HepG2 (cell line): ENCODE results near the gene NSD2. TPM values are rescaled to one million over a fixed set of nuclear protein-coding genes. Genes with fewer than 3 reads are reported as not detected.

Experiments used
- ARNT2 ChIP-seq: sonication (generic); formaldehyde crosslinking; IDR thresholded peaks from 2 replicates; pipeline ENCODE4 v1.8.0; 2022; ENCODE audit warnings: mild to moderate bottlenecking, low read depth, missing genetic modification reagents, moderate library complexity
- ATRX ChIP-seq: sonication (generic); formaldehyde crosslinking; IDR thresholded peaks from 2 replicates; pipeline ENCODE4 v1.4.0; 2020; ENCODE audit warnings: missing genetic modification reagents, borderline replicate concordance
- ELF4 ChIP-seq: sonication (generic); formaldehyde crosslinking; IDR thresholded peaks from 2 replicates; pipeline ENCODE4 v1.5.0; 2020; ENCODE audit warnings: missing genetic modification reagents, mild to moderate bottlenecking, moderate library complexity, borderline replicate concordance
- GLI4 ChIP-seq: sonication (generic); formaldehyde crosslinking; IDR thresholded peaks from 2 replicates; pipeline ENCODE4 v1.5.1; 2020; ENCODE audit warnings: missing genetic modification reagents, mild to moderate bottlenecking, moderate library complexity, borderline replicate concordance
- IRX3 ChIP-seq: sonication (generic); formaldehyde crosslinking; IDR thresholded peaks from 2 replicates; pipeline ENCODE4 v1.8.1; 2023; ENCODE audit warnings: mild to moderate bottlenecking, low read depth, missing genetic modification reagents, borderline replicate concordance
- NR2F6 ChIP-seq, 2 experiments: IDR thresholded peaks; 2 replicates each; pipeline ENCODE4 v1.6.1; 2016; ENCODE audit warnings: antibody characterized with exemption in 1 of 2, mild to moderate bottlenecking in 1 of 2
- PHF8 ChIP-seq: sonication (generic); formaldehyde crosslinking; IDR thresholded peaks from 2 replicates; pipeline ENCODE4 v1.5.0; 2020; ENCODE audit warnings: missing genetic modification reagents
- SOX6 ChIP-seq, 2 experiments: fragments of 450-650 bp in 1 of 2; sonication (generic) in 1 of 2; formaldehyde crosslinking in 1 of 2; IDR thresholded peaks; 2 replicates each; pipeline versions ENCODE4 v1.4.0 to v1.6.1; 2017 to 2020; ENCODE audit warnings: antibody characterized with exemption in 1 of 2, mild to moderate bottlenecking in 1 of 2, missing genetic modification reagents in 1 of 2
- ZNF383 ChIP-seq: sonication (generic); formaldehyde crosslinking; IDR thresholded peaks from 2 replicates; pipeline ENCODE4 v1.4.0; 2020; ENCODE audit warnings: missing genetic modification reagents, mild to moderate bottlenecking, borderline replicate concordance
- ZNF562 ChIP-seq: sonication (generic); formaldehyde crosslinking; IDR thresholded peaks from 2 replicates; pipeline ENCODE4 v1.8.0; 2022; ENCODE audit warnings: missing genetic modification reagents, borderline replicate concordance
- polyA plus RNA-seq, 8 experiments: library from polyadenylated mRNA; depleted of rRNA in 3 of 8; stranded (reverse) in 7 of 8; unstranded in 1 of 8; fragments of >200 nt; fragmentation: Illumina TruSeq in 4 of 8; extraction: Trizol in 4 of 8; gene quantifications; 2 replicates each; pipeline versions ENCODE4 v1.2.1 to v1.2.3, GENCODE V29; 2011 to 2016; ENCODE audit warnings: low read depth in 4 of 8, missing spikeins in 1 of 8, mixed read lengths in 1 of 8; ENCODE audit not compliant: insufficient read depth in 1 of 8
- total RNA-seq, 5 experiments: library from RNA; depleted of rRNA; stranded (reverse); fragments of >200 nt; fragmentation: Illumina TruSeq; extraction: Trizol; gene quantifications; 2 replicates each; pipeline ENCODE4 v1.2.3, GENCODE V29; 2016; ENCODE audit warnings: low read depth in 1 of 5
- TF ChIP-seq, protein P1 (sequence below): sonication (generic); formaldehyde crosslinking; IDR thresholded peaks from 2 replicates; pipeline ENCODE4 v1.4.0; 2020; ENCODE audit warnings: missing genetic modification reagents, borderline replicate concordance
- TF ChIP-seq, protein P2 (sequence below): sonication (generic); formaldehyde crosslinking; IDR thresholded peaks from 2 replicates; pipeline ENCODE4 v1.4.0; 2020; ENCODE audit warnings: mild to moderate bottlenecking, missing genetic modification reagents
- TF ChIP-seq, protein P3 (sequence below): sonication (generic); formaldehyde crosslinking; IDR thresholded peaks from 2 replicates; pipeline ENCODE4 v1.4.0; 2020; ENCODE audit warnings: low read depth, mild to moderate bottlenecking, missing genetic modification reagents
- TF ChIP-seq, protein P4 (sequence below), 2 experiments: sonication (generic) in 1 of 2; formaldehyde crosslinking in 1 of 2; IDR thresholded peaks; 2 replicates each; pipeline versions ENCODE4 v1.4.0 to v1.6.1; 2018 to 2020; ENCODE audit warnings: missing genetic modification reagents in 2 of 2, borderline replicate concordance in 1 of 2, low read depth in 1 of 2, mild to moderate bottlenecking in 1 of 2, missing biosample characterization in 1 of 2
- TF ChIP-seq, protein P5 (sequence below): sonication (generic); formaldehyde crosslinking; IDR thresholded peaks from 2 replicates; pipeline ENCODE4 v1.5.0; 2020; ENCODE audit warnings: missing genetic modification reagents
- TF ChIP-seq, protein P6 (sequence below): IDR thresholded peaks from 2 replicates; pipeline ENCODE4 v1.6.1; 2012; ENCODE audit warnings: inconsistent platforms

NSD2 gene
- total and polyA plus RNA-seq, 2 of the 13 experiments (the other 11 are each of a cell fraction or from before 2014, with no cell fraction given): 22.0 to 65.9 TPM

DNA sequence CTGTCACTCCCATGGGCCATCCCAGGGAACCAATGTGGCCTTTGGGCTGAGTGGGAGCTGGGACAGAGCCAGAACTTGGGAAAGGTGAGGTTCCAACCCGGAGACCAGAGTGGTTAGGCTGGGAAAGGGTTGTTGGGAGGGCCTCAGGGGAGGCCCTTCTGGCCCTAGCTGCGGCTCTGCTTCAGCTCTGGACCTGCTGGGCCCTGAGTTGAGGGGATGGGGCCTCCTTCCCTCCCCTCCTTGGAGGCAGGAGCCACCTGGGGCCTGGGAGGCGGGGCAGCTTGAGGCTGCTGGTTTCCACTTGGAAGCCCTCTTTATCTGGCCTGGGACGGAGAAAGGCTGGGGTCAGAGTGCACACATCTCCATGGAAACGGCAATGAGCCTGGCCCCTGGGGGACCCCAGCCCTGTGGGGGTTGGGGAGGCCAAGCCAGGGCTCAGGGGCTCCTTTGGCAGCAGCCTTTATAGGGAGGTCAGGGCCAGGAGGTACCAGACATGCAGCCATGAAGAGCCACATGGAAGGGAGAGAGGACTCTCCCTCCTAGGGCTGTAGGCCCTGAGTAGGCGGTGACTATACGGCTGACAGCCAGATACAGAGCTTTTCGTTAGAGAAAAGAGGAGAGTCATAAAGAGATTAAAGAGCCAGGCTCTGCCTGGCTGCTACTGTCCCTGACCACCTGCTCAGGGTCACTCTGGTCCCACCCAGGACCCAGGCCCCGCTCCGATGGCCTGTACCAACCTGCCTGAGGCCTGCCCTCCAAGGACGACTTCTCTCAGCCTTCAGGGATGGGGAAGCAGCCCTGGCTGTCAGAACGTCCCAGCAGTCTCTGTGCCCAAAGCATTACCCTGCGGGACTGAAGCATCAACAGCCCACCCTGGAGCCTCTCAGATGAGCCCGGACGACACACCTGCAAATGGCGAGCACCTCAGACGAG is 6.9 kb upstream of the NSD2 start (continued):
- TF ChIP-seq, protein P1, sequence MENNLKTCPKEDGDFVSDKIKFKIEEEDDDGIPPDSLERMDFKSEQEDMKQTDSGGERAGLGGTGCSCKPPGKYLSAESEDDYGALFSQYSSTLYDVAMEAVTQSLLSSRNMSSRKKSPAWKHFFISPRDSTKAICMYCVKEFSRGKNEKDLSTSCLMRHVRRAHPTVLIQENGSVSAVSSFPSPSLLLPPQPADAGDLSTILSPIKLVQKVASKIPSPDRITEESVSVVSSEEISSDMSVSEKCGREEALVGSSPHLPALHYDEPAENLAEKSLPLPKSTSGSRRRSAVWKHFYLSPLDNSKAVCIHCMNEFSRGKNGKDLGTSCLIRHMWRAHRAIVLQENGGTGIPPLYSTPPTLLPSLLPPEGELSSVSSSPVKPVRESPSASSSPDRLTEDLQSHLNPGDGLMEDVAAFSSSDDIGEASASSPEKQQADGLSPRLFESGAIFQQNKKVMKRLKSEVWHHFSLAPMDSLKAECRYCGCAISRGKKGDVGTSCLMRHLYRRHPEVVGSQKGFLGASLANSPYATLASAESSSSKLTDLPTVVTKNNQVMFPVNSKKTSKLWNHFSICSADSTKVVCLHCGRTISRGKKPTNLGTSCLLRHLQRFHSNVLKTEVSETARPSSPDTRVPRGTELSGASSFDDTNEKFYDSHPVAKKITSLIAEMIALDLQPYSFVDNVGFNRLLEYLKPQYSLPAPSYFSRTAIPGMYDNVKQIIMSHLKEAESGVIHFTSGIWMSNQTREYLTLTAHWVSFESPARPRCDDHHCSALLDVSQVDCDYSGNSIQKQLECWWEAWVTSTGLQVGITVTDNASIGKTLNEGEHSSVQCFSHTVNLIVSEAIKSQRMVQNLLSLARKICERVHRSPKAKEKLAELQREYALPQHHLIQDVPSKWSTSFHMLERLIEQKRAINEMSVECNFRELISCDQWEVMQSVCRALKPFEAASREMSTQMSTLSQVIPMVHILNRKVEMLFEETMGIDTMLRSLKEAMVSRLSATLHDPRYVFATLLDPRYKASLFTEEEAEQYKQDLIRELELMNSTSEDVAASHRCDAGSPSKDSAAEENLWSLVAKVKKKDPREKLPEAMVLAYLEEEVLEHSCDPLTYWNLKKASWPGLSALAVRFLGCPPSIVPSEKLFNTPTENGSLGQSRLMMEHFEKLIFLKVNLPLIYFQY (CRISPR knock-in tag): no peak
- TF ChIP-seq, protein P2, sequence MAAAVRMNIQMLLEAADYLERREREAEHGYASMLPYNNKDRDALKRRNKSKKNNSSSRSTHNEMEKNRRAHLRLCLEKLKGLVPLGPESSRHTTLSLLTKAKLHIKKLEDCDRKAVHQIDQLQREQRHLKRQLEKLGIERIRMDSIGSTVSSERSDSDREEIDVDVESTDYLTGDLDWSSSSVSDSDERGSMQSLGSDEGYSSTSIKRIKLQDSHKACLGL (CRISPR knock-in tag): no peak; the same call in 1 of the 2 replicates
- TF ChIP-seq IRX3 (CRISPR knock-in tag) (no peak), ARNT2 (CRISPR knock-in tag) (0 out of 2 replicates have a peak, but pooled peaks have one; percentile 27), PHF8 (CRISPR knock-in tag) (peak; percentile 37; the same call in 1 of the 2 replicates), GLI4 (CRISPR knock-in tag) (no peak), ATRX (CRISPR knock-in tag) (no peak), ZNF562 (CRISPR knock-in tag) (no peak), ELF4 (CRISPR knock-in tag) (no peak), ZNF383 (CRISPR knock-in tag) (no peak), NR2F6 (IDR thresholded peaks at IDR 0.05) (peak; percentile 77), NR2F6 (CRISPR knock-in tag; IDR thresholded peaks at IDR 0.05) (peak; percentile 60; the same call in 1 of the 2 replicates), SOX6 (IDR thresholded peaks at IDR 0.05) (no peak), SOX6 (CRISPR knock-in tag; IDR thresholded peaks at IDR 0.05) (peak; percentile 50; the same call in 1 of the 2 replicates)
- TF ChIP-seq, protein P3, sequence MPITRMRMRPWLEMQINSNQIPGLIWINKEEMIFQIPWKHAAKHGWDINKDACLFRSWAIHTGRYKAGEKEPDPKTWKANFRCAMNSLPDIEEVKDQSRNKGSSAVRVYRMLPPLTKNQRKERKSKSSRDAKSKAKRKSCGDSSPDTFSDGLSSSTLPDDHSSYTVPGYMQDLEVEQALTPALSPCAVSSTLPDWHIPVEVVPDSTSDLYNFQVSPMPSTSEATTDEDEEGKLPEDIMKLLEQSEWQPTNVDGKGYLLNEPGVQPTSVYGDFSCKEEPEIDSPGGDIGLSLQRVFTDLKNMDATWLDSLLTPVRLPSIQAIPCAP (CRISPR knock-in tag): no peak
- TF ChIP-seq, protein P4, sequence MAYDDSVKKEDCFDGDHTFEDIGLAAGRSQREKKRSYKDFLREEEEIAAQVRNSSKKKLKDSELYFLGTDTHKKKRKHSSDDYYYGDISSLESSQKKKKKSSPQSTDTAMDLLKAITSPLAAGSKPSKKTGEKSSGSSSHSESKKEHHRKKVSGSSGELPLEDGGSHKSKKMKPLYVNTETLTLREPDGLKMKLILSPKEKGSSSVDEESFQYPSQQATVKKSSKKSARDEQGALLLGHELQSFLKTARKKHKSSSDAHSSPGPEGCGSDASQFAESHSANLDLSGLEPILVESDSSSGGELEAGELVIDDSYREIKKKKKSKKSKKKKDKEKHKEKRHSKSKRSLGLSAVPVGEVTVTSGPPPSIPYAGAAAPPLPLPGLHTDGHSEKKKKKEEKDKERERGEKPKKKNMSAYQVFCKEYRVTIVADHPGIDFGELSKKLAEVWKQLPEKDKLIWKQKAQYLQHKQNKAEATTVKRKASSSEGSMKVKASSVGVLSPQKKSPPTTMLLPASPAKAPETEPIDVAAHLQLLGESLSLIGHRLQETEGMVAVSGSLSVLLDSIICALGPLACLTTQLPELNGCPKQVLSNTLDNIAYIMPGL (CRISPR knock-in tag; IDR thresholded peaks at IDR 0.05; ENCODE audit: borderline replicate concordance in 1 of 2, low read depth in 1 of 2): no peak; a peak in 1 of 4 replicates
- TF ChIP-seq, protein P5, sequence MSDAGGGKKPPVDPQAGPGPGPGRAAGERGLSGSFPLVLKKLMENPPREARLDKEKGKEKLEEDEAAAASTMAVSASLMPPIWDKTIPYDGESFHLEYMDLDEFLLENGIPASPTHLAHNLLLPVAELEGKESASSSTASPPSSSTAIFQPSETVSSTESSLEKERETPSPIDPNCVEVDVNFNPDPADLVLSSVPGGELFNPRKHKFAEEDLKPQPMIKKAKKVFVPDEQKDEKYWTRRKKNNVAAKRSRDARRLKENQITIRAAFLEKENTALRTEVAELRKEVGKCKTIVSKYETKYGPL (CRISPR knock-in tag): no peak
- TF ChIP-seq, protein P6, sequence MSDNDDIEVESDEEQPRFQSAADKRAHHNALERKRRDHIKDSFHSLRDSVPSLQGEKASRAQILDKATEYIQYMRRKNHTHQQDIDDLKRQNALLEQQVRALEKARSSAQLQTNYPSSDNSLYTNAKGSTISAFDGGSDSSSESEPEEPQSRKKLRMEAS: peak; percentile 51; the same call in 1 of the 2 replicates
